Panc1 (cell line): ENCODE results near the gene CROCC2.

ENCODE experiments used
- POLR2AphosphoS5 ChIP-seq: IDR thresholded peaks from 2 replicates; pipeline ENCODE4 v1.6.1; 2012; ENCODE audit warnings: mild to moderate bottlenecking, low read depth, low read length, moderate library complexity
- TF ChIP-seq, protein P1 (sequence below): fragments of 450-650 bp; IDR thresholded peaks from 2 replicates; pipeline ENCODE4 v1.5.1; 2017; ENCODE audit warnings: mild to moderate bottlenecking
- TF ChIP-seq, protein P2 (sequence below), 2 experiments: IDR thresholded peaks; 2 replicates each; pipeline ENCODE4 v1.6.1; 2011 to 2012; ENCODE audit warnings: low read depth in 2 of 2, control low read depth in 1 of 2, low read length in 1 of 2, mild to moderate bottlenecking in 1 of 2, moderate library complexity in 1 of 2; ENCODE audit not compliant: insufficient read depth in 1 of 2

DNA sequence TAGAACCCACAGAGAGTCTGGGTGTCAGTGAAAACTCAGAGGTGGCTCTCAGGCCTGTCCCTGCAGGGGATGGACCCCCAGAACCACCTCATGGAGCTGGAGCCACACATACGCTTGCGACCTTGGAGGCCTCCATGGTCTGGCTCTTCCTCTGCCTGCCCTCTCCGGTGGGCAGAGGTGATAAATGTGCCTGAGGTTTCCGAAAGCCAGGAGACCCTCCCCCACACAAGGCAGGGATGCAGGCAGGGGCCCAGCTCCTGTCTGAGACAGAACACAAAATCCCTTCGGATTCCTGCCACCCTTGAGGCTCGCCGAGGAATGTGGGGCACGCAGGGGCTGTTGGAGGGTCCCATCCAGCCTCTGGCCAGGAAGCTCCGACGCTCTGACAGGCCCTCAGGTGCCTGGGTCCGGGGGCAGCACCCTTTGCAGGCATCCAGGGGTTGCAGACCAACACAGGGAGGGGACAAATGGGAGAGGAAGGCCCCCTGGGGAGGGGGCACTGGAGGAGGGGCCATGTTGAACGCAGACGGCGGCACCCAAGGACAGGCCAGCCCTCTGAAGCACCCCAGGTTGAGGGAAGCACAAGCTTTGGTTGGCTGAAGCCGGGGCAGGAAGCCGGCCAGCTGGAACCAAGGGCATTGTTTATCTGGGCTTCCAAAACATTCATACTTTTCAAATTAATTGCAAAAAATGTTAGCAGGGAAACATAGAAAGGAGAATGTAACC, 88.2 kb downstream of the CROCC2 start:
- no peak for TF ChIP-seq POLR2AphosphoS5
- TF ChIP-seq, protein P1, sequence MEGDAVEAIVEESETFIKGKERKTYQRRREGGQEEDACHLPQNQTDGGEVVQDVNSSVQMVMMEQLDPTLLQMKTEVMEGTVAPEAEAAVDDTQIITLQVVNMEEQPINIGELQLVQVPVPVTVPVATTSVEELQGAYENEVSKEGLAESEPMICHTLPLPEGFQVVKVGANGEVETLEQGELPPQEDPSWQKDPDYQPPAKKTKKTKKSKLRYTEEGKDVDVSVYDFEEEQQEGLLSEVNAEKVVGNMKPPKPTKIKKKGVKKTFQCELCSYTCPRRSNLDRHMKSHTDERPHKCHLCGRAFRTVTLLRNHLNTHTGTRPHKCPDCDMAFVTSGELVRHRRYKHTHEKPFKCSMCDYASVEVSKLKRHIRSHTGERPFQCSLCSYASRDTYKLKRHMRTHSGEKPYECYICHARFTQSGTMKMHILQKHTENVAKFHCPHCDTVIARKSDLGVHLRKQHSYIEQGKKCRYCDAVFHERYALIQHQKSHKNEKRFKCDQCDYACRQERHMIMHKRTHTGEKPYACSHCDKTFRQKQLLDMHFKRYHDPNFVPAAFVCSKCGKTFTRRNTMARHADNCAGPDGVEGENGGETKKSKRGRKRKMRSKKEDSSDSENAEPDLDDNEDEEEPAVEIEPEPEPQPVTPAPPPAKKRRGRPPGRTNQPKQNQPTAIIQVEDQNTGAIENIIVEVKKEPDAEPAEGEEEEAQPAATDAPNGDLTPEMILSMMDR = no peak
- TF ChIP-seq, protein P2, sequence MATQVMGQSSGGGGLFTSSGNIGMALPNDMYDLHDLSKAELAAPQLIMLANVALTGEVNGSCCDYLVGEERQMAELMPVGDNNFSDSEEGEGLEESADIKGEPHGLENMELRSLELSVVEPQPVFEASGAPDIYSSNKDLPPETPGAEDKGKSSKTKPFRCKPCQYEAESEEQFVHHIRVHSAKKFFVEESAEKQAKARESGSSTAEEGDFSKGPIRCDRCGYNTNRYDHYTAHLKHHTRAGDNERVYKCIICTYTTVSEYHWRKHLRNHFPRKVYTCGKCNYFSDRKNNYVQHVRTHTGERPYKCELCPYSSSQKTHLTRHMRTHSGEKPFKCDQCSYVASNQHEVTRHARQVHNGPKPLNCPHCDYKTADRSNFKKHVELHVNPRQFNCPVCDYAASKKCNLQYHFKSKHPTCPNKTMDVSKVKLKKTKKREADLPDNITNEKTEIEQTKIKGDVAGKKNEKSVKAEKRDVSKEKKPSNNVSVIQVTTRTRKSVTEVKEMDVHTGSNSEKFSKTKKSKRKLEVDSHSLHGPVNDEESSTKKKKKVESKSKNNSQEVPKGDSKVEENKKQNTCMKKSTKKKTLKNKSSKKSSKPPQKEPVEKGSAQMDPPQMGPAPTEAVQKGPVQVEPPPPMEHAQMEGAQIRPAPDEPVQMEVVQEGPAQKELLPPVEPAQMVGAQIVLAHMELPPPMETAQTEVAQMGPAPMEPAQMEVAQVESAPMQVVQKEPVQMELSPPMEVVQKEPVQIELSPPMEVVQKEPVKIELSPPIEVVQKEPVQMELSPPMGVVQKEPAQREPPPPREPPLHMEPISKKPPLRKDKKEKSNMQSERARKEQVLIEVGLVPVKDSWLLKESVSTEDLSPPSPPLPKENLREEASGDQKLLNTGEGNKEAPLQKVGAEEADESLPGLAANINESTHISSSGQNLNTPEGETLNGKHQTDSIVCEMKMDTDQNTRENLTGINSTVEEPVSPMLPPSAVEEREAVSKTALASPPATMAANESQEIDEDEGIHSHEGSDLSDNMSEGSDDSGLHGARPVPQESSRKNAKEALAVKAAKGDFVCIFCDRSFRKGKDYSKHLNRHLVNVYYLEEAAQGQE (IDR thresholded peaks at IDR 0.05; ENCODE audit: insufficient read depth in 1 of 2, low read depth in 2 of 2, low read length in 1 of 2) = no peak
